GM20000 (cell line): ENCODE measurements around the gene EFEMP1.

ENCODE experiments used
- DNase-seq: peaks from one replicate; pipeline ENCODE4 v3.0.0; 2012; ENCODE audit warnings: low spot score
- TF ChIP-seq, protein P1 (sequence below): IDR thresholded peaks from 2 replicates; pipeline ENCODE4 v1.5.1; 2012; ENCODE audit warnings: mild to moderate bottlenecking, control low read depth; ENCODE audit errors: extremely low read depth, missing control alignments

EFEMP1 gene

DNA sequence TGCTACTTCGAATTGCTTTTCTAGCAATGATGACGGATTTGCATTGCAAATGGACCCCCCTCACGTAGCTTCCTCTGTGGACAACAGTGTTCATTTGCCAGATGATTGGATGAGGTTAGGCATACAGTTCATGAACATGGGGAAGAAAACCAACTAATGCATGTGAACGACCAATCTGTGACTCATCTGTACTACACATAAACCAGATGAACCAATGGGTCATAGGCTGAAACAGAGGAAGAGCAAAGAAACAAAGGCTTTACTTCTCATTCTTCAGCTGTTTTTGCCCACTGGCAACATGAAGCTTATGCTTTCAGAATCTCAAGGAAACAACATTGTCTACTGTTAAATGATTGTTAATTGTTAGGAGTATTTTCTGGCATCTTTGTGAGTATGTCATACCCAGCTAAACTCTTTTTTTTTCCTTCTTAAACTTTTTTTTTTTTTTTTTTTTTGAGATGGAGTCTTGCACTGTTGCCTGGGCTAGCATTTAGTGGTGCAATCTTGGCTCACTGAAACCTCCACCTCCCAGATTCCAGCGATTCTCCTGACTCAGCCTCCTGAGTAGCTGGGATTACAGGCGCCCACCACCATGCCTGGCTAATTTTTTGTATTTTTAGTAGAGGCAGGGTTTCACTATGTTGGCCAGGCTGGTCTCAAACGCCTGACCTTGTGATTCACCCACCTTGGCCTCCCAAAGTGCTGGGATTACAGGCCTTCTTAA is 35.5 kb downstream of the EFEMP1 start:
- TF ChIP-seq, protein P1, sequence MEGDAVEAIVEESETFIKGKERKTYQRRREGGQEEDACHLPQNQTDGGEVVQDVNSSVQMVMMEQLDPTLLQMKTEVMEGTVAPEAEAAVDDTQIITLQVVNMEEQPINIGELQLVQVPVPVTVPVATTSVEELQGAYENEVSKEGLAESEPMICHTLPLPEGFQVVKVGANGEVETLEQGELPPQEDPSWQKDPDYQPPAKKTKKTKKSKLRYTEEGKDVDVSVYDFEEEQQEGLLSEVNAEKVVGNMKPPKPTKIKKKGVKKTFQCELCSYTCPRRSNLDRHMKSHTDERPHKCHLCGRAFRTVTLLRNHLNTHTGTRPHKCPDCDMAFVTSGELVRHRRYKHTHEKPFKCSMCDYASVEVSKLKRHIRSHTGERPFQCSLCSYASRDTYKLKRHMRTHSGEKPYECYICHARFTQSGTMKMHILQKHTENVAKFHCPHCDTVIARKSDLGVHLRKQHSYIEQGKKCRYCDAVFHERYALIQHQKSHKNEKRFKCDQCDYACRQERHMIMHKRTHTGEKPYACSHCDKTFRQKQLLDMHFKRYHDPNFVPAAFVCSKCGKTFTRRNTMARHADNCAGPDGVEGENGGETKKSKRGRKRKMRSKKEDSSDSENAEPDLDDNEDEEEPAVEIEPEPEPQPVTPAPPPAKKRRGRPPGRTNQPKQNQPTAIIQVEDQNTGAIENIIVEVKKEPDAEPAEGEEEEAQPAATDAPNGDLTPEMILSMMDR = no peak
- DNase-seq = no peak

DNA sequence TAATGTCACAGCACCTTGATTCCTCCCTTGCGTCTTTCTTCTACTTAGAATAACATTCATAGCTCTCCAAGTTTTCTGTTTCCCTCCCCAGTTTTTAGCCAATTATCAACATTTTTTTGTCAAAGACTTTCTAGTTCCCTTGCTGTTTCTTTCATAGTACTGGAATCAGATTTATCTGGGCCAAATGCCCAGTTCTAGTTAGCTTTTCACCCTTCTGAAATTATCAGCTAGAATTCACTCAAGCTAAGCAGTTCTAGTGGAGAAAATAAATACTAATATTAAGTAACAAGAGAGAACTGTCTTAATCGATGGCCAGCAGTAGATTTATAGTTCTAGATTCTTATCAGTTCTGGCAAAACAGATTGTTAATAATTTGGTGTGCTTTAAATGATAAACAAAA is 36.2 kb downstream of the EFEMP1 start:
- no peak for DNase-seq
- TF ChIP-seq, protein P1 = no peak

DNA sequence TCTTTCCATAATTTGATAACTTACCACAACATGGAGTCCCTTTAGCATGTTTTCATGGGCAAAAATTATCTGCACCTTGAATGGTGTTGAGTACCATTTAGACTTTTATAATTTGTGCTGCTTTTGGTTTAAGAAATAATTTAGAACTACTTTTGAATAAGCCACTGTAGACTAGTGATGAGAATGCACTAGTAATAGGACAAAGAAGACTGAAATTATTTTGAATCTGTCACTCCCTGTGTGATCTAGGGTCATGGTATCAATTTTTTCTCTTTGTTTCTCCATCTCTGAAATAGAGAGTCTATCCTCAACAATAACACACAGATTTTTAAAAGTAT is 37.7 kb downstream of the EFEMP1 start:
- TF ChIP-seq, protein P1 = no peak
- DNase-seq = no peak

DNA sequence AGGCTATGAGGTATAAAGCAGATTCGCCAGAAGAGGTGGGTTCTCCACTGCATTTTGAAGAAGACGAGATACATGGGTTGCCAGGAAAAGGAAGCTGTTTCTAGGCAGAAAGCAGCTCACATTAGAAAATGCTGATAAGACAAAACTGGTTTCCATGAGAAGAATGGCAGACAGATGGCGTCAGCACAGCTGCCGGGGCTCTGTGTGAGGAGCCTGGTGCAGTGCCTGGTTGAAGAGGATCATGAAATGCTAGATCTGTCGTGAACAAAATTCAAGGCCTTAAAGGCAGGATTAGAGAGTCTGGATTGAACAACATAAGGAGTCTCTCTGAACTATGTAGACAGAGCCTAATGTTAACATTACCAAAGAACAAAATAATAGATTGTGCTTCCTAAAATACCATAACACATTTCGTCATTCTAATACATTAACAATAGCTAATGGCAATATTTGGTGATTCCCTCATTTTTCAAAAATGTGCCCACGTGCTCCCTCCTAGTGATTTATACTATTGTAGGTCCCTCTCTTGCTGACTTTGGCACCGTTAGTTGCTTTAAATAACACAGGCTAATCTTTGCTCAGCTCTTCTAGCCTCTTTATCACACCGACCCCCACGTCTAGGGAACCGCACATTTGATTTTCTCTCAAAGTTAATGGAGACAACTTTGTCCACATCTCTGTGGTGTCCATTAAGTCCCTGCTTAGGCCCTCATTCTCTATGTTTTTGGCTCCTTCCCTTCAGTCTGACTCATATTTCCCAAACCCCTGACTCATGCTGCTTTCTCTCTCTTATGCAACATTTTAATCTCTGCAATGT is 38.2 kb downstream of the EFEMP1 start:
- TF ChIP-seq, protein P1 = no peak
- no peak for DNase-seq

DNA sequence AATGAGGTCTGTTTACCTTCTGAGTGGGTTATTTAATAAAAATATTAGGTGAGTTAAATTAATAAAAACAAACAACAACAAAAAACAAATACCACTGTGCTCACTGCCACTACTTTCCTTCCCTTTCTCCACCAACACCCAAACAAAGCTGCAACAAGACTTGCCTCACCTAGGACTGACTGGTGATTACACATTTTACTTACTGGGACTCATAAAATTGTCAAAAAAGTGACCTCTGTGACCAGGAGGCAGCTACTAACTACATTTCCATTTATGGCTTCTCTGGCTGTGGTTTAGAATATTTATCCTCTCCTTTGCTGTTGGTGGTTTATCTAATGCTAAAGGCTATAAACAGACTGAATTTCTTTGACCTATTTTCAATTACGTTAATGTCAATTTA is 39.8 kb downstream of the EFEMP1 start:
- DNase-seq = no peak
- TF ChIP-seq, protein P1 = no peak

DNA sequence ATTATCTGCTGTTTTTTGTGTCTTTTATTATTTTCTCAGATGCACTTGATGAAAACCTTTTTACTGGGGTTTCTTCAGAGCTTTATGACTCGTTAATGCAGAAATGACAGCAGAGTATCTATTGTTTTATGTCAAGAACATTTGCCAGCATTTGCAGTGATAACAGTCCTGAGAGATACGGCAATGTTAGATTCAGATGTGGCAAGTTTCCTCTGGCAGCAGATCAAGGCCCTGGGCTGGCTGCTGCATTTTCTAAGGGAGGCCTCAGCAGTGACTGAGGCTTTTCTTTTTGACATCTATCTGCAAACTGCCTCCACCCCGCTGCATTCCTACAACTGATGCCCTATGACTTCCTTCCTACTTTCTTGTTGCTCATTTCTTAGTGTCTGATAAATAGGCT is 40.2 kb downstream of the EFEMP1 start:
- no peak for DNase-seq

DNA sequence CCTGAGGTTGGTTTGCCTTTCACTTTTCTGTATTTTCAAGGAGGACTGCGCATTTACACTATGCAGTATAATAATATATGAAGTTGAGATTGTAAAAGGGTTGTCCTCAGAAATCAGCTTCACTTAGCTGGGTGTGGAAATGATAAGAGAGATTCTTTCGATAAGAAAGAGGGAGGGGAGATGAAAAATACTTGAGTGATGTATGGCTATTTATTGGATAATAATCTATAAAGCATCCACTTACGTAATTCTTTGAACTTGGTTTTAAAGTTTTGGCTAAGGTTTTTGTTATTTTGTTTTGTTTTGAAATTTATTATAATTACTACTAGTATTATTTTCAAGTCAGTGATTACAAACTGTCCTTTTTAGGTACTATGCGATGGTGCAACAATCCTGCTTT is 40.6 kb downstream of the EFEMP1 start:
- TF ChIP-seq, protein P1 = no peak
- no peak for DNase-seq

More for the DNA sequence above, 40.2 kb downstream of the EFEMP1 start:
- TF ChIP-seq, protein P1 = no peak
